Urinary bladder (tissue), 4 donors: ENCODE measurements around the gene TMPRSS2. TPM values are rescaled to one million over a fixed set of nuclear protein-coding genes. Genes with fewer than 3 reads are reported as not detected.
A peak's percentile ranks its signal among the peaks of the same experiment; 100 is the strongest.

Experiments used
- DNase-seq: peaks from one replicate; pipeline ENCODE4 v3.0.0-alpha.2; 2015; ENCODE audit errors: extremely low spot score
- H3K27ac ChIP-seq: one replicate; pipeline ENCODE4 v1.5.1; 2013; ENCODE audit warnings: low read depth, mild to moderate bottlenecking, moderate library complexity
- H3K36me3 ChIP-seq: one replicate; pipeline ENCODE4 v1.6.1; 2013; ENCODE audit warnings: mild to moderate bottlenecking, moderate library complexity; ENCODE audit not compliant: insufficient read depth
- H3K4me1 ChIP-seq: one replicate; pipeline ENCODE4 v1.6.1; 2013; ENCODE audit warnings: mild to moderate bottlenecking, moderate library complexity; ENCODE audit not compliant: insufficient read depth
- H3K4me3 ChIP-seq: one replicate; pipeline ENCODE4 v1.5.1; 2013; ENCODE audit warnings: low read depth, low read length
- WGBS: extraction: QIAGEN DNeasy Blood & Tissue Kit; methylation state at CpG from one replicate; pipeline ENCODE4 v1.1.7; 2013; 5-methylcytosine and 5-hydroxymethylcytosine counted together
- polyA plus RNA-seq: library from polyadenylated mRNA; stranded (reverse); fragments of 200-250 nt; gene quantifications from one replicate; pipeline ENCODE4 v1.2.3, GENCODE V29; 2013
- total RNA-seq: library from RNA; depleted of rRNA; stranded (reverse); fragments of >200 nt; gene quantifications from one replicate; pipeline ENCODE4 v1.2.3, GENCODE V29; 2014
- donor health status: healthy with polysubstance abuse.
- donor health status: healthy.

TMPRSS2 gene
- total RNA-seq (27.1 TPM), polyA plus RNA-seq (5.1 TPM)

DNA sequence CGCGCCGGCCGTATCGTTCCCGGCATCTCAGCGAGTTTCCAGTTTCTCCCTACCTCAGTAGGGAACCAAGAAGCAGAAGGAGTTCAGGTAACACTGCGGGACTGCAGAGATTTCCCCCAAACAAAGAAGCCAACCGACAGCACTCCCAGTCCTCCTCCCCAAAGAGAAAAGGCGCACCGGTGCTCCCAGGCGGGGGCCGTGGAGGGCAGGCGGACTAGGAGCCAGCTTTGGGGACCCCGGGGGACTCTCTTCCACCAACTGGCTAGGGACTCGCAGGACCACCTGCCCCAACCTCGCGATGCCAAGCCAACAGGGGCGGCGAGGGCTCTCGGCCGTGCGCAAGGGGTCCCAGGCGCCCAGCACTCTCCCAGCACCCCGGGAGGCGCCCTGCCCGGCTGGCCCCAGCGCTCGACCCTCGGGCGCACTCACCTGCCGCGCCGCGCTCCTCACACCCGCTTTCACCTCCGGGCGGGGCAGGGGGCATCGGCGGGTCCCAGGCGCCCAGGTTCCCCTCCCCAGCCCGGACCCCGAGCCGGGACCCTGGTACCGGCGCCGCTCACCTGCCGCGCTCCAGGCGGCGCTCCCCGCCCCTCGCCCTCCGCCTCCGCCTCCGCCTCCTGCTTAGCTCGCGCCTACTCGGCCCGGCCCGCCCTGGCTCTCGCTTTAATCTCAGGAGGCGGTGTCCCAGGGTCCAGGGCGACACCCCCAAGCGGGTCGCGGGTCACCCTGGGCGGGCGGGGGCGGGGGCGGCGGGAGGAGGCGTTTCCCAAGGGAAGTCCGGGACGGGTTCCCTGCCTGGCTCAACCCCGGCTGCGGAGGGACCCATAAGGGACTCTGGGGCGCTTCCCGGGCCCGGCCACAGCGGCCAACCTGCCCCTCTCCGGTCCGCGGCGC is at the start of gene TMPRSS2:
Gene TMPRSS2, minus strand, starts transcription at position 638 of the 894 bp plus-strand sequence. CDS start 10,025 bp downstream, outside the sequence.
- H3K36me3 ChIP-seq = no peaks in the 10 kb centered on the region
- peak within 1 kb of the TSS; percentile 19 for H3K4me3 ChIP-seq
- whole genome bisulfite sequencing = under 1% methylated on average over 85 of the region's 85 CpGs
- H3K4me1 ChIP-seq = no peaks in the 10 kb centered on the region
- peak within 1 kb of the TSS; percentile 45 for H3K27ac ChIP-seq
- no peak for DNase-seq

DNA sequence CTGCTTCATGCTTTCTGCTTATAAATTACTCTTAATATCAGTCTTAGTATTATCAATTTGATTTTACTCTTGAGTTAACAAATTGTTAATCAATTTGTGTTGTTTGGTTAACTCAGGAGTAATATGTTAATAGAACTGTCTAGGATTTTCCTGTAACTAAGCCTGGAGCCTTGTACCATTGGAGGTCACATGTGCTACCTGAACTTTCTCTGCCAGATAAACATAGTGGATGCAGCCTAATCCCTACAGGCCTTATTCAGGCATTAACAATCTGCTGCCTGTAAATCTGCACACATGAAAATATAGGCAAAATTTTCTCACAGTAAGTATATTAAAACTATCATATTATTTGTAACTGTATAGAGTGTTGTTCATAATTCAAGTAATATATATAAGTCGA is 47.1 kb upstream of the TMPRSS2 start:
- no peaks in the 10 kb centered on the region for H3K4me1 ChIP-seq
- WGBS = 74% methylated on average over 1 of the region's 1 CpG
- no peak for DNase-seq
- H3K36me3 ChIP-seq = no peaks in the 10 kb centered on the region
- H3K27ac ChIP-seq = no peak overlapping the region
- no peak overlapping the region for H3K4me3 ChIP-seq

DNA sequence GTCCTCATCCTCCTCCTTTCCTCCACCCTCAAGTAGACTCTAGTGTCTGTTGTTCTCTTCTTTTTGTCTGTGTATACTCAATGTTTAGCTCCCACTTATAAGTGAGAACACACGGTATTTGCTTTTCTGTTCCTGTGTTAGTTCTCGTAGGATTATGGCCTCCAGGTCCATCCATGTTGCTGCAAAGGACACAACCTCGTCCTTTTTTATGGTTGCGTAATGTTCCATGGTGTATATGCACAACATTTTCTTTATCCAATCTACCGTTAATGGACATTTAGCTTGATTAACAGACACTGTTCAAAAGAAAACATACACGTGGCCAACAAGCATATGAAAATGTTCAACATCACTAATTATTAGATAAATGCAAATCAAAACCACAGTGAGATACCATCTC is 44.3 kb upstream of the TMPRSS2 start:
- Histone ChIP-seq H3K4me3 (no peak overlapping the region), H3K36me3 (no peaks in the 10 kb centered on the region), H3K27ac (no peak overlapping the region), H3K4me1 (no peaks in the 10 kb centered on the region)
- no peak for DNase-seq
- WGBS = 90% methylated on average over 6 of the region's 6 CpGs

DNA sequence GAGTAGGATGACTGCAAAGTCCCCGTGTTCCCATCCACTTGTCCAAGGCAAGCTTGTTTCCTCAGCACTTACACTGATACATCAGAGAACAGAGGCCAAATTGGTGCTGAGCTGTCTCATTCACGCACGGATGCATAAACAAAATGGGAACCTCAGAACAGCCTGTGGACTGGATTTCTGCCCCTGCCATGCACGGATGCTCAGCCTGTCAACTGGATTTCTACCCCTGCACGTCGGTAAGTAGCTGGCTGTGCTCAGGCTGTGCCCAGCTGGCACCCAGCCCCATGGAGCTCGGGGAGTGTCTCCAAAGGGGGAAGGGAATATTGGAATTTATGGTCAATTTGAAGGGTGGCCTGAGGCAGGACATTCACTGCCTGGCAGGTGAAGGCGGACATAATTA is 40.8 kb upstream of the TMPRSS2 start:
- no peak for DNase-seq
- Histone ChIP-seq H3K36me3 (no peaks in the 10 kb centered on the region), H3K4me3 (no peak overlapping the region), H3K27ac (no peak overlapping the region), H3K4me1 (no peaks in the 10 kb centered on the region)
- WGBS = 68% methylated on average over 8 of the region's 8 CpGs

DNA sequence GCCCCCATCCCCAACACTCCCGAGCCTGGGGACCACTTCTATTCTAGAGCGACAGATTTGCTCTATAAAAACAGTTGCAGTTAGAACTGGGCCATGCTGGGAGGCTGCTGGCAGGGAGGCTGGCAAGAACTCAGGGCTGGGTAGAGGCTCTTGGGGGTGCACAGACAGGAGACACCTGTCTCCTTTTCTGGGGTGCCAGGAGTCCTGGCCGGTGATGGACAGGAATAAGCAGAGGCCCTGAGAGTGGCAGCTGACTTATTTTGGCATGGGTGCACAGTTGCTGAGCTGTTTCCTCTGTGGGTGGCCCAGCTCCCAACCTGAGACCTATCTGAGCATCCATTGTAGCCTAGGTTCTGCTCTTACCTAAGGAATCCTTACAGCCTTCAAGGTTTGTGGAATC is 39.2 kb upstream of the TMPRSS2 start:
- H3K4me1 ChIP-seq = no peaks in the 10 kb centered on the region

DNA sequence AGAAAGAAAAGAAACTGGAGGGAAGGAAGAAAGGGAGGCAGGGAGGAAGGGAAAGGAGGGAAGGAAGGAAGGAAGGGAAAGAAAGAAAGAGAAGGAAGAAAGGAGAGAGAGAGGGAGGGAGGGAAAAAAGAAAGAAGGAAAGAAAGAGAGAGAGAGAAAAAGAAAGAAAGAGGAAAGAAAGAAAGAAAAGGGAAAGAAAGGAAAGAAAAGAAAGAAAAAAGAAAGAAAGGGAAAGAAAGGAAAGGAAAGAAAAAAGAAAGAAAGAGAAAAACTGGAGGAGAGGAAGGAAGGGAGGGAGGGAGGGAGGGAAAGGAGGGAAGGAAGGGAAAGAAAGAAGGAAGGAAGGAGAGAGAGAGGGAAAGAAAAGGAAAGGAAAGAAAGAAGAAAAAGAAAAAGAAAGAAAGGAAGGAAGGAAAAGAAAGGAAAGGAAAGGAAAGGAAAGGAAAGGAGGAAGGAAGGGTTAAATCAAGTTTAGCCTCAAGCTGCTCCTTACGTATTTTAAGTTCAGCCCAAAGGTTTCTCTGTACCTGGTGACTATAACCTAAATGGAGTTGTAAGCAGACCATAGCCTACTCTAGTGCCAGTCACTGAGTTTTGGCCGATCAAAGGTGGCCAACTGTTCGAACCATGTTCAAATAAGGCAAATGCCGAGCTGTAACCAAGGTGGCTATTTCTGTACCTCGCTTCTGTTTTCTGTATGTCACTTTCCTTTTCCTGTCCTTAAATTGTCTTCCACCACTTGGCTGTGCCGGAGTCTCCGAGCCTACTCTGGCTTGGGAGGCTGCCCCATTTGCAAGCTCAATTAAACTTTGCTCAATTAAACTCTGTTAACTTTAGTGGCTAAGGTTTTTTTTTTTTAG is 37.8 kb upstream of the TMPRSS2 start:
- Histone ChIP-seq H3K4me3 (no peak overlapping the region), H3K36me3 (no peaks in the 10 kb centered on the region), H3K4me1 (no peaks in the 10 kb centered on the region), H3K27ac (no peak overlapping the region)
- WGBS = 58% methylated on average over 7 of the region's 7 CpGs
- no peak for DNase-seq

More for the DNA sequence above, 39.2 kb upstream of the TMPRSS2 start:
- Histone ChIP-seq H3K36me3 (no peaks in the 10 kb centered on the region), H3K4me3 (no peak overlapping the region), H3K27ac (no peak overlapping the region)
- no peak for DNase-seq
- 88% methylated on average over 3 of the region's 3 CpGs for WGBS

DNA sequence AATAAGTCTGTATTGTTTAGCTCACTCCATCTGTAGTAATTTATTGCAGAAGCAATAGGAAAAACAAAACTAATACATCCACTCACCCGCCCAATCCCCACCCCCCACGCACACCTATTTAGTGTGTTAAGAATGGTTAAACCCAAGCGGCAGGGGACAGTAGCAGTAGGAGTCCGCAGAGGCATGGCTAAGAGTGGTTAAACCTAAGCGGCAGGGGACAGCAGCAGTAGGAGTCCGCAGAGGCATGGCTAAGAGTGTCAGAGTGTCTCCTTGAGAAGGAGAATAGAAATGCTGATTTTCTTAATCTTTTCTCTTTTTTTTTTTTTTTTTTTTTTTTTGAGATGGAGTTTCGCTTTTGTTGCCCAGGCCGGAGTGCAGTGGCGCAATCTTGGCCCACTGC is 34.8 kb upstream of the TMPRSS2 start:
- H3K4me3 ChIP-seq = no peak overlapping the region
- H3K4me1 ChIP-seq = no peaks in the 10 kb centered on the region
- no peak for DNase-seq
- no peak overlapping the region for H3K27ac ChIP-seq
- WGBS = 84% methylated on average over 9 of the region's 9 CpGs
- no peaks in the 10 kb centered on the region for H3K36me3 ChIP-seq

DNA sequence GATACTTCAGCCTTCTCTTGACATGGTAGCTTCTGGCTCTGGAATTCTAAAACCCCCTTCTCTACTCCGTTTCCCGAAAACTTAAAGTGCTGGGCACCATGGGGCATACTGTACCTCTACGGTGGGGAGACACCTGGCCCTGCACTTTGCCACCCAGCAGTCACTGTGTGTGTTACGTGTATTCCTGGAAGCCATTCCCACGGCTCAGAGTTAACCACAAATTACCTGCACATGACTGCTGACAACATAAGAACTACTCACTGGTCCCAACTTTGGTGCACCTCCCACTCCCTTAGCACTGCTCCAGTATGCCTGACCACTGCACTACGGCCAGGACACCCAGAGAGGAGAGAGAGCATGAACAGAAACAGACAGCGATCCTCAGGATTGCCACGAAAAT is 29.4 kb upstream of the TMPRSS2 start:
- 80% methylated on average over 8 of the region's 8 CpGs for WGBS

DNA sequence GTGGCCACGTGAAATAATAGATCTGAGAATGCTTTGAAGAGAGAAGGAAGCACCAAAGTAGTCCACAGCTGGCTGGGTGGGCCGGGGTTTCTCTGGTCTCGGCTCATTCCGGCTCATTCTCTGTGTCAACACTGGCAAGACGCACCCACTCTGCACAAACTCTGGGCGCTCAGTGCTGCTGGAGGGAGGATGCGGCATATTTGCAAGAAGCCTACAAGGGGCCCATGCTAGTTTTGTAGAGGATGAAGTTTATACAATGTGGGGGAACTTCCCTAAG is 28.8 kb upstream of the TMPRSS2 start:
- 28% methylated on average over 7 of the region's 7 CpGs for WGBS
- DNase-seq = no peak

More for the DNA sequence above, 29.4 kb upstream of the TMPRSS2 start:
- no peaks in the 10 kb centered on the region for H3K4me1 ChIP-seq
- no peak for DNase-seq
- no peak overlapping the region for H3K27ac ChIP-seq
- H3K36me3 ChIP-seq = no peaks in the 10 kb centered on the region
- no peak overlapping the region for H3K4me3 ChIP-seq

DNA sequence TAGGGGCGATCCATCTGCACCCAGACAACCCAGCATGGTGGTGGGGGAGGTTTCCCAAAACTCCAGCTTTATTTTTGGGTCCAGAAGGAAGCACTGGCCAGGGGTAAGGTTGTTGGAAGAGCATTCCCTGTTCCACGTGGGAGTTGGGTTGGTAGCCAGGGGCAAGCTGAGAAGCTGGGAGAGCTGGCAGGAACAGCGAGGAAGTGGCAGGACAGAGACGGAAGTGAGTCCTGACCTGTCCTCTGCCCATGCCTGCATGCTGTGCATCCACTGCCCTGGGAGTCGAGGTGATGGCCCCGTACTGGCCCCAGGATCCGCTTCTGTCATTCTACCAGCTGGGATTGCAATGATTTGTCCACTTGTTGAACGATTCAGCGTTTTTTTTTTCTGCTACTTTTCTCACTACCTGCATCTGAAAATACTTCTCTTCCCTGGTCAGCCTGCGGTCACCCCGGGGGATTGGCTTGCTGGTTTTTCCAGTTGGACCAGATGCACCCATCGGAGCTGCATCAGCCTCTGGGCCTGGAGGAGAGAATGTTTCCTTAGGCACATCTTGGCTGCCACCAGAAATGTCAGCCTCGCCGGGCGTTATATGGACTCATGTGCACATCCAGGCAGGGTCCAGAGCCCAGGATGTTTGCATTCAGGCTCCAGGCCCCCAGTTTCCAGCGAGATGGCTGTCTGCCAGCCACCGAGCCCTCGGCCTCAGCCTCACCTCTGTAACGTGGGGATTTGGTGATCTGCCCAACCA is 28.3 kb upstream of the TMPRSS2 start:
- no peaks in the 10 kb centered on the region for H3K36me3 ChIP-seq
- no peaks in the 10 kb centered on the region for H3K4me1 ChIP-seq
- peak overlapping the region; percentile 40 for H3K27ac ChIP-seq
- peak; percentile 49 for DNase-seq
- H3K4me3 ChIP-seq = no peak overlapping the region
- 48% methylated on average over 19 of the region's 19 CpGs for WGBS

More for the DNA sequence above, 28.8 kb upstream of the TMPRSS2 start:
- no peaks in the 10 kb centered on the region for H3K4me1 ChIP-seq
- no peak overlapping the region for H3K4me3 ChIP-seq
- H3K27ac ChIP-seq = no peak overlapping the region
- H3K36me3 ChIP-seq = no peaks in the 10 kb centered on the region

DNA sequence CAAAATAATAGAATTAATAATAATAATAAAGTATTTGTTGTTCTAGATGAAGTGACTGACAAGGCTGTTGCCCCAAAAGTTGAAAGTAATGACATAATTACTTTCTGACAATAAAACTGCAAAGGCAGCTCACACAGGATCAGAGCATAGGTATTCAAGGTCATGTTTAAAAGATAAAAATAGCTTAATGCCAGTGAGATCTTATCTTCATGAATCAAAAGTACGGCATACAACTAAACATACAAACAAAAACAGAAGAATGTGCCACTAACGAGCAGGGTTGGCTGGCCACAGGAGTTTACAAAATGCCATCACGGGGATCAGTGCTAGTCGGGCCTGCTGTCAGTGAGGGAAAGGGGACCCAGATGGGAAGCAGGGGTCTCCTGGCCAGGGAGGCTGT is 22.4 kb upstream of the TMPRSS2 start:
- DNase-seq = no peak
- H3K4me3 ChIP-seq = no peak overlapping the region
- H3K27ac ChIP-seq = no peak overlapping the region
- no peaks in the 10 kb centered on the region for H3K36me3 ChIP-seq
- no peaks in the 10 kb centered on the region for H3K4me1 ChIP-seq
- WGBS = 61% methylated on average over 4 of the region's 4 CpGs

DNA sequence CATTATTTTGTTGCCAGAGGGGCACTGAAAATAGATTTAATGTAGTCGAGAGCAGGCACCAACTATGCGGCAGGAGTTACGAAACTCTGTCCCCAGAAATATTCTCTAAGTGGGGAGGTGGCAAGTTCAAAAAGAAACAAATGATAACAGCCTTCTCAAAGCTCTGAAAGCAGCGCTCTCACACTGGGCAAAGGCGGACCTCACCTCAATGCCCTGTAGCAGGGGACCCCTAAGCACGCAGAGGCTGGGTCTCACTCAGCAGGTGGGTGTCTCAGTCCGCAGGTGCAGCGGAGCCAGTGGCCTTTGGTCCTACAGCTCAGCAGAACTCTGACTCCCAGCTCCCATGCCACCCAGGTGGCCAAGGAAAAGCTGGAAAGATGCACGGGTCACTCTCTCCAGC is 21.8 kb upstream of the TMPRSS2 start:
- H3K4me1 ChIP-seq = no peaks in the 10 kb centered on the region
- DNase-seq = no peak
- H3K4me3 ChIP-seq = no peak overlapping the region
- H3K36me3 ChIP-seq = no peaks in the 10 kb centered on the region
- 75% methylated on average over 9 of the region's 9 CpGs for WGBS
- H3K27ac ChIP-seq = no peak overlapping the region

DNA sequence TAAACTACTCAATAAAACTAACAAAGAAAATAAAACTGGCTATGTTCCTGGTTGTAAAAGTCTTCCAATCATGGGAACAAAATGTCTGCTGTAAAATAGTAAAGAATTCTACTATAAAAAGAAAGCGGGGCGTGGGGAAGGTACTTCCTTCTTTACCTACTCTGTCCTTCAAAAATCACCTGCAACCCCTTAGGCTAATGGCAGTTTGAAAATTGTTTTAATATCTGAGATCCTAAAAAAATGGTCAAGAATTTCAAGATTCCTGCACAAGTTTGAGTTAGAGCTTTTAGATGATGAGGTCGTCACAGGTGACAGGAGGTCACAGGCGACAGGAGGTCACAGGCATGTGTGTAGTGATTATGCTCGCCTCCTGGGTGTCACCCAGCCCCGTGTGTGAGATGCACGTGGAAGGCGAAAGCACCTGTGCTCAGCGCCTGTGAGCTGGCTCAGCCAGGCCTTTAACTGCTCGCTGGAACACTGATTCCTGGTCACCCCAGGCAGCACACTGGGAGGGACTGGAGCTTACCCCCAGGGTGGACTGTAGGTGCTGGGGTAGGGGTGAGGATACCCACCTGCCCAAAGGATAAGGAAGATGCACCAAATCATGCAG is 18.6 kb upstream of the TMPRSS2 start:
- H3K4me3 ChIP-seq = no peak overlapping the region
- WGBS = 65% methylated on average over 10 of the region's 10 CpGs
- H3K27ac ChIP-seq = no peak overlapping the region
- H3K4me1 ChIP-seq = no peaks in the 10 kb centered on the region
- no peak for DNase-seq
- no peaks in the 10 kb centered on the region for H3K36me3 ChIP-seq
